AG04450 (cell line): ENCODE measurements around the gene LENG9. TPM values are rescaled to one million over a fixed set of nuclear protein-coding genes. Genes with fewer than 3 reads are reported as not detected.
"Not testable (repeated sequence)": the region's sequence is repeated elsewhere in the genome, so short reads cannot be mapped to it uniquely, and the experiment has no call there.

Experiments
- CTCF ChIA-PET: fragments of 300-600, 350-600 bp; formaldehyde crosslinking; extraction: SDS; loops from one replicate; lab custom pipeline; 2022; ENCODE audit warnings: antibody characterized with exemption, inconsistent platforms; lab: Charles Lee
- POLR2A ChIA-PET: fragments of 350-600 bp; formaldehyde crosslinking; extraction: SDS; loops from one replicate; lab custom pipeline; 2021; ENCODE audit warnings: antibody characterized with exemption, inconsistent platforms; lab: Yijun Ruan, JAX
- DNase-seq: peaks from one replicate; pipeline ENCODE4 v3.0.0-alpha.2; 2011; ENCODE audit warnings: low read depth, low spot score
- H3K27ac ChIP-seq: one replicate; pipeline ENCODE4 v1.5.1; 2012; ENCODE audit warnings: low read depth, low read length, control low read depth
- H3K27me3 ChIP-seq: one replicate; pipeline ENCODE4 v1.6.0; 2012; ENCODE audit warnings: low read length; ENCODE audit not compliant: control insufficient read depth, insufficient read depth
- H3K4me3 ChIP-seq: 2 replicates; pipeline ENCODE4 v1.5.1; 2011; ENCODE audit warnings: mild to moderate bottlenecking, low read depth, low read length, control low read depth
- H3K9me3 ChIP-seq: 2 replicates; pipeline ENCODE4 v1.5.1; 2012; ENCODE audit warnings: low read length; ENCODE audit not compliant: control insufficient read depth, insufficient read depth
- polyA plus RNA-seq: library from polyadenylated mRNA; depleted of rRNA; stranded (reverse); fragments of >200 nt; gene quantifications from 2 replicates; pipeline ENCODE4 v1.2.3, GENCODE V29; 2011
- TF ChIP-seq, protein P1 (sequence below): IDR thresholded peaks from 2 replicates; pipeline ENCODE4 v1.5.1; 2011; ENCODE audit warnings: low read depth, low read length, control low read depth, inconsistent platforms

The LENG9 gene
- polyA plus RNA-seq, 1 experiment: 0.63 TPM

DNA sequence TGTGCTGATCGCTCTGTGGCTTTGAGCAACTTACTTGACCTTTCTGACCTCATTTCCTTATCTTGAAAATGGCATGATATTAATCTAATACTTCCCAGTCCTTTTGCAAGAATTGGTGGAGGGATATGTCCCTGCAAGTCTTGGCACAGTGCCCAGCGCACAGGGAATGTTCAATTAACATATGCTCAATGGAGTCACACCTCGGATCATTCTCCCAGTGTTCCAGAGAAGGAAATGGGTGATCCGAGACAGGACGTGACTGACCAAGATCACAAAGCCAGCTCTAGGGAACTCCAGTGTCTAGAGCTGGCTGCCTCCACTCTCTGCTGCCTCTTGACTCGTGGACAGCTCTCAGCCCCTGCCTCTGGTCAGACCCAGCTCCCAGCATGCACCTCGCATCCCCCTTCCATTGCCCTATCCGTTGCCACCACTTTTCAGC lies 5.9 kb upstream of the LENG9 start:
- Histone ChIP-seq H3K27me3 (no peaks in the 10 kb centered on the region), H3K27ac (no peak overlapping the region), H3K4me3 (no peak overlapping the region), H3K9me3 (peaks cover 3% of the 10 kb centered on the region; the same call in 1 of the 2 replicates)
- no peak for DNase-seq
- ChIA-PET POLR2A (interaction anchor here (0.8 kb wide), 1 partner anchor 698 kb away, joined by 4 read pairs; no protein-coding TSS in a partner anchor), CTCF (interaction anchor here (0.7 to 2.7 kb wide), 2 partner anchors 9 to 12 kb away, joined by 3 to 10 read pairs; no protein-coding TSS in a partner anchor)
- TF ChIP-seq, protein P1, sequence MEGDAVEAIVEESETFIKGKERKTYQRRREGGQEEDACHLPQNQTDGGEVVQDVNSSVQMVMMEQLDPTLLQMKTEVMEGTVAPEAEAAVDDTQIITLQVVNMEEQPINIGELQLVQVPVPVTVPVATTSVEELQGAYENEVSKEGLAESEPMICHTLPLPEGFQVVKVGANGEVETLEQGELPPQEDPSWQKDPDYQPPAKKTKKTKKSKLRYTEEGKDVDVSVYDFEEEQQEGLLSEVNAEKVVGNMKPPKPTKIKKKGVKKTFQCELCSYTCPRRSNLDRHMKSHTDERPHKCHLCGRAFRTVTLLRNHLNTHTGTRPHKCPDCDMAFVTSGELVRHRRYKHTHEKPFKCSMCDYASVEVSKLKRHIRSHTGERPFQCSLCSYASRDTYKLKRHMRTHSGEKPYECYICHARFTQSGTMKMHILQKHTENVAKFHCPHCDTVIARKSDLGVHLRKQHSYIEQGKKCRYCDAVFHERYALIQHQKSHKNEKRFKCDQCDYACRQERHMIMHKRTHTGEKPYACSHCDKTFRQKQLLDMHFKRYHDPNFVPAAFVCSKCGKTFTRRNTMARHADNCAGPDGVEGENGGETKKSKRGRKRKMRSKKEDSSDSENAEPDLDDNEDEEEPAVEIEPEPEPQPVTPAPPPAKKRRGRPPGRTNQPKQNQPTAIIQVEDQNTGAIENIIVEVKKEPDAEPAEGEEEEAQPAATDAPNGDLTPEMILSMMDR: no peak

GRCh38 chr19:54466110-54466480 lies 2.5 kb upstream of the LENG9 start:
- POLR2A ChIA-PET, H3K9me3 ChIP-seq, DNase-seq, H3K4me3 ChIP-seq, H3K27me3 ChIP-seq, H3K27ac ChIP-seq: not testable (repeated sequence)
- CTCF ChIA-PET: interaction anchor here (1.4 kb wide), 1 partner anchor 12 kb away, joined by 5 read pairs; no protein-coding TSS in a partner anchor

DNA sequence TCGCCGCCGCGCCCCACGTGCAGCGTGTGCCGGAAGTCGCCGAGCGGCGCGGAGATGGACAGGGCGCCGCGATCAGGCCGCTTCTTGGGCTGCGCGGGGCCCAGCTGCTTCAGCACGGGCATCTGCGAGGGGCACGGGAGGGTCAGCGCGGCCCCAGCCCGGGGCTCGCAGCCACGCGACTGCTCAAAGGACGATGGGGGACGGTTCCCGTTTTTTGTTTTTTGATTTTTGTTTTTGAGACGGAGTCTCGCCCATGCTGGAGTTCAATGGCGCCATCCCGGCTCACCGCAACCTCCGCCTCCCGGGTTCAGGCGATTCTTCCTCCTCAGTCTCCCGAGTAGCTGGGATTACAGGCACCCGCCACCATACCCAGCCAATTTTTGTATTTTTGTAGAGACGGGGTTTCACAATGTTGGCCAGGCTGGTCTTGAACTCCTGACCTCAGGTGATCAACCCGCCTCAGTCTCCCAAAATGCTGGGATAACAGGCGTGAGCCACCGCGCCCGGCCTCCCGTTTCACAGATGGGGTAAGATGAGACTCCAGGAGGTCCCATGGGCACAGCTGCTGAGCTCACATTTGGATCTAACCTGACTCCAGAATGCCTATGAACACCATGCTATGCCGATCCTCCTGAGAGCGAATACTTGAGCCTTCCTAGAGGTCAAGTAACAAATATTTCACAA lies 2.0 kb upstream of the LENG9 start:
- TF ChIP-seq, protein P1: no peak
- ChIA-PET CTCF (interaction anchor here (1.4 kb wide), 1 partner anchor 13 kb away, joined by 5 read pairs; no protein-coding TSS in a partner anchor), POLR2A (no interaction called here)
- Histone ChIP-seq H3K27ac (no peak overlapping the region), H3K4me3 (no peak overlapping the region), H3K27me3 (no peaks in the 10 kb centered on the region), H3K9me3 (peaks cover 3% of the 10 kb centered on the region; the same call in 1 of the 2 replicates)
- no peak for DNase-seq

GRCh38 chr19:54464630-54465425 lies 1.2 kb upstream of the LENG9 start:
- Histone ChIP-seq H3K27ac (peak overlapping the region; percentile 57), H3K9me3 (peaks cover 3% of the 10 kb centered on the region; the same call in 1 of the 2 replicates), H3K4me3 (peak overlapping the region; percentile 53), H3K27me3 (no peaks in the 10 kb centered on the region)
- POLR2A ChIA-PET: no interaction called here
- no peak for DNase-seq
- TF ChIP-seq, protein P1: no peak
- CTCF ChIA-PET: interaction anchor here (1.4 kb wide), 1 partner anchor 14 kb away, joined by 5 read pairs; no protein-coding TSS in a partner anchor

GRCh38 chr19:54464044-54464629 lies 559 bp upstream of the LENG9 start:
- Histone ChIP-seq H3K27me3 (no peaks in the 10 kb centered on the region), H3K27ac (peak overlapping the region; percentile 57), H3K4me3 (peak overlapping the region; percentile 53), H3K9me3 (peaks cover 3% of the 10 kb centered on the region; the same call in 1 of the 2 replicates)
- POLR2A ChIA-PET: interaction anchor here (0.8 to 6.7 kb wide), 3 partner anchors 9 to 33 kb away, joined by 5 to 87 read pairs (median 10); partner anchors contain the start of genes CDC42EP5 and LENG8
- CTCF ChIA-PET: no interaction called here
- no peak for DNase-seq
- TF ChIP-seq, protein P1: no peak
